Fibroblast of skin of left biceps (primary cell): ENCODE data around the gene NUP85.
A peak's percentile ranks its signal among the peaks of the same experiment; 100 is the strongest.
"Not testable (repeated sequence)": the region's sequence is repeated elsewhere in the genome, so short reads cannot be mapped to it uniquely, and the experiment has no call there.

Source experiments
- DNase-seq, 2 experiments: peaks; one replicate each; pipeline ENCODE4 v3.0.0-alpha.2; 2013; ENCODE audit warnings: low read depth in 2 of 2

The NUP85 gene

GRCh38 chr17:75205037-75205792 lies at the start of gene NUP85:
NUP85 (plus strand) TSS chr17:75205679; CDS start chr17:75205762, 83 bp downstream.
- DNase-seq, result peak; percentile 78 to 80

DNA sequence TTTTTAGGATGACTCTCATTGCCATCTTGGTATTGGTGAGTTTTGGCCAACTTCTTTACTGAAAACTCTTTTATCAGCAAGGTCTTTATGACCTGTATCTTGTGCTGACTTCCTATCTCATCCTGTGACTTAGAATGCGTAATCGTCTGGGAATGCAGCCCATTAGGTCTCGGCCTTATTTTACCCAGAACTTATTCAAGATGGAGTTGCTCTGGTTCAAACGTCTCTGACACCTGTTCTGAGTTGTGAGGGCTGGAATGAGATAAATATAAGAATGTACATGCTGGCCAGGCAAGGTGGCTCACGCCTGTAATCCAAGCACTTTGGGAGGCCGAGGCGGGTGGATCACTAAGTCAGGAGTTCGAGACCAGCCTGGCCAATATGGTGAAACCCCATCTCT lies 47.0 kb upstream of the NUP85 start:
- DNase-seq, result not testable (repeated sequence)

DNA sequence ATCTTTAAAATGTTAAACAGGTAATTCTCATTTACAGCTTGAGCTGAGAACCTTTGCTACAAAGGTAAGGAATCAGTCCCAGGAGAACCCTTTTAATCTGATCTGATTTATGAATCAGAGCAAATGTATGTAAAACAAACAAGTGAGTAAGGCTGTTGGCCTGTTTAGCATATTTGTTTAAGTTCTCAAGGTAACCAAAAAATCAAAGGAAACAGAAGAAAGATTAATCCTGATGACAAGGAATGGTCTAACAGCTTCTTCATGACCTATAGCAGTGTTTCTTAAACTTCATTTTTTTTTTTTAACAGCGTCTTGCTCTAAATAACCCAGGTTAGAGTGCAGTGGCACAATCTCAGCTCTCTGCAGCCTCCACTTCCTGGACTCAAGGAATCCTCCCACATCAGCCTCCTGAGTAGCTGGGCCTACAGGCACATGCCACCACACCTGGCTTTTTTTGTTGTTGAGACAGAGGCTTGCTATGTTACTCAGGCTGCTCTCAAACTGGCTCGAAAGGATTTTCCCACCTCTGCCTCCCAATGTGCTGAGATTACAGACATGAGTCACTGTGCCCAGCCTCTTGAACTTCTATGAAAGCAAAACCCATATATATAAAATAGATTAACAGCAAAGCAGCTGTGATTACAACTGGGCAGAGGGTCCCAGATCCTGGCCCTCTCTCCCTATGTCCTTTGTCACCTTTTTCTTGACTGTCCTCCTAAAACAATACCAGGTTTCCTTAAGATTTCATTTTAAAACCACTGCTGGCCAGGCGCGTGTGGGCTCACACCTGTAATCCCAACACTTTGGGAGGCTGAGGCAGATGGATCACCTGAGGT lies 46.1 kb upstream of the NUP85 start:
- no peak for DNase-seq

DNA sequence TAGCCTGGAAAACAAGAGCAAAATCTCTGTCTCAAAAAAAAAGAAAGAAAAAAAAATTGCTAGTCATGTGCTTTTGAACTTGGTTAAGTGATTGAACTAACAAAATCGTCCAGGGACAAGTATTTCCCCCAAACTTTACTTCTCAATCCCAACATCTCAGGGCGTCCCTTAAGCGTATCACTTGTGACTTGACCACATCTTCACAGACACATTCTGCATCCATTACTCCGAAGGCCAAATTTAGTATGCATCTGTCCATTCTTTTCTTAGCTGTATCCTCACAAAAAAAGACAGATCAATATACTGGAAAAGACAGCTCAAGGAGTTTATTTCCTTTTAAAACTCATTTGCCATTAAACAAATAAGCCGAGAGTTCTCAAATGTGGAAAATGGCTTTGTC lies 45.3 kb upstream of the NUP85 start:
- no peak for DNase-seq

DNA sequence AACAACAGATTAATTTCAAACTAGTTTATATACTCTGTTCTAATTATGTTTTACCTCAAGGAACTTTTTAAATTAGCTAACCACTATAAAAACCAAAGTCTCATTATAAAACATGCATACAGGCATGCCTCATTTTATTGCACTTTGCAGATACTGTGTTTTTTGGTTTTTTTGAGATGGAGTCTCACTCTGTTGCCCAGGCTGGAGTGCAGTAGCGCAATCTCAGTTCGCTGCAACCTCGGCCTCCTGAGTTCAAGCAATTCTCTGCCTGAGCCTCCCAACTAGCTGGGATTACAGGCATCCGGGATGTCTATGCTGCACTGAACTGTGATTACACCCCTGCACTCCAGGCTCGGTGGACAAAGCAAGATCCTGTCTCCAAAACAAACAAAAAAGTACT lies 42.4 kb upstream of the NUP85 start:
- no peak for DNase-seq

DNA sequence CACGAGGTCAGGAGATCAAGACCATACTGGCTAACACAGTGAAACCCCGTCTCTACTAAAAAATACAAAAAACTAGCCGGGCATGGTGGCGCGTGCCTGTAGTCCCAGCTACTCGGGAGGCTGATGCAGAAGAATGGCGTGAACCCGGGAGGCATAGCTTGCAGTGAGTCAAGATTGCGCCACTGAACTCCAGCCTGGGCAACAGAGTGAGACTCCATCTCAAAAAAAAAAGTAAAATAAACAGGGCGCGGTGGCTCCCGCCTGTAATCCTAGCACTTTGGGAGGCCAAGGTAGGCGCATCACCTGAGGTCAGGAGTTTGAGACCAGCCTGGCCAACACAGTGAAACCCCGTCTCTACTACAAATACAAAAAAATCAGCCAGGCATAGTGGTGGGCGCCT lies 40.9 kb upstream of the NUP85 start:
- not testable (repeated sequence) for DNase-seq

GRCh38 chr17:75168998-75169397 lies 36.5 kb upstream of the NUP85 start:
- no peak for DNase-seq

- no peak for DNase-seq
Observed at GRCh38 chr17:75173526-75173925, 32.0 kb upstream of the NUP85 start.

- no peak for DNase-seq
Observed at GRCh38 chr17:75174996-75175395, 30.5 kb upstream of the NUP85 start.

DNA sequence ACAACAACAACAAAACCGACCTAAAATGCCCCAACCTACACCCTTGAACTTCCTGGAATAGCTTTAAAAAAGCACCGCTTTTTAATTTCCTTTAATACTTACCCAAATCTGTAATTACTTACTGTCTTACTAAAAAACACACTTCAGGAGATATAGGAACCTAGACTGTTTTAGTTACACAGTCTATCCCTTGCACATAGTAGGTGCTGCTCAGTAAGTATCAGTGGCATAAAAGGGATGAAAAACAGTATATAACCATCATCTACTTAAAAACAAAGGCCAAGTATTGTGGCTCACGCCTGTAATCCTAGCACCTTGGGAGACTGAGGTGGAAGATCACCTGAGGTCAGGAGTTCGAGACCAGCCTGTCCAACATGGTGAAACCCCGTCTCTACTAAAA lies 28.9 kb upstream of the NUP85 start:
- no peak for DNase-seq

DNA sequence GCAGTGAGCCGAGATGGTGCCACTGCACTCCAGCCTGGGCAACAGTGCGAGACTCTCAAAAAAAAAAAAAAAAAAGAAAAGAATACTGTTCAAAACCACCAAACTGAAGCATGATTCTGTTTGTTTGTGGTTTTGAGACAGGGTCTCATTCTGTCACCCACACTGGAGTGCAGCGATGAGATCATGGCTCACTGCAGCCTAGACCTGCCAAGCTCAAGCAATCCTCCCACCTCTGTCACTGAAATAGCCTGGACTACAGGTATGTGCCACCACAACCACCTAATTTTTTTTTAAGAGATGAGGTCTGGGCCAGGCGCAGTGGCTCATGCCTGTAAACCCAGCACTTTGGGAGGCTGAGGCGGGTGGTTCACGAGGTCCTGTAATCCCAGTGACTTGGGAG lies 27.0 kb upstream of the NUP85 start:
- no peak for DNase-seq

GRCh38 chr17:75181110-75181509 lies 24.4 kb upstream of the NUP85 start:
- DNase-seq, result no peak

- DNase-seq, result no peak
Observed at GRCh38 chr17:75181608-75182318, 23.7 kb upstream of the NUP85 start.

DNA sequence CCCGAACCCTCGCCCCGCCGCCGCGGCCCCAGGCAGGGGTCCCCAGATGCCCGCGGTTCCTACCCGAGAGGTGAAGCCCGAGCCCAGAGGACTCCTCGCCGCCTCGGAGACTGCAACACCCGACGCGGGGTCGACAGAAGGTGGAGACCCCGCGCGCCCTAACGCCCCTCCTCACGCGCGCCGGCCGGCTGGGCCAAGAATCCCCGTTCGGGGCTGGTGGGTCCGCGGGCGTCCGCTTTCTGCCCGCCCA lies 23.2 kb upstream of the NUP85 start:
- DNase-seq, result no peak

DNA sequence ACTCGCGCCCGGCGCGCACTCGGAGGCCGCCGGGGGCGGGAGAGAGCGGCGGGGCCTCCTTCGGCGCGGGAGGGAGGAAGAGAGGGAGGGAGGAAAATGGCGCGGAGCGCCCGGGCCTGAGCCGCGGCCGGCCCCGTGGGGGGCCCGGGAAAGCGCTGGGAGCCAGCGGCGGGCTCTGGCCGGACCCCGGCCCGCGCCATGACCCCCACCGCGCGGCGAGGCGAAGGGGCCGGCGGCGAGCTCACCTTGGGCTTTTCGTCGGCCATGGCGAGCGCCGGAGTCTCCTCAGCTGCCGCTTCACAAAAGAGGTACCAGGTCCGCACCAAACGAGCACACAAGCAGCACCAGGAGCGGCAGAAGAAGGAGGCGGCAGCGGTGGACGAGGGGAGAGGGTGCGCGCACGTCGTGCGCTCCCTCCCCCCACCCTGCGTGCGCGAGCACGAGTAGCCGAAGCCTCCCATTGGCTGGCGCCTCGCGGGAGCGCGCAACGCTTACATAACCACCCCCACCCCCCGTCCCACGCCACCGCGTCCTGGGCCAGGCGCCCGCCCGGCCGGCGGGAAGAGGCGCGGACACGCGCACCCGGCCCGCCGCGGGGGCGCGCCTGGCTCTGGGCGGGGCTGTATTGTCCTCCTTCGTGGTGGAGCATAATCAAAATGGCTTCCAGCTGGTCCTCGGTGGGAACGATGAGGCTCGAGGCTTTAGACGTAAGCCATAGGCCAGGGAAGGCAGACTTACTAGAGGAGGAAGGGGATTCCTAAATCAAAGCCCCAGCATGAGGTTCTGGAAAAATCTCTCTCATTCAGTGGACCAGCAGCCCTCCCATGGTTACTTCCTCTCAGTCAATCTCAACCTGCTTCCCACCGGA lies 22.7 kb upstream of the NUP85 start, which contains the start of gene SUMO2:
SUMO2 (minus strand) TSS at position 391 of the 868 bp plus-strand sequence; CDS start at position 266, 125 bp downstream.
- peak; percentile 90 to 91 for DNase-seq

- DNase-seq, result no peak
Observed at GRCh38 chr17:75183999-75184884, 21.2 kb upstream of the NUP85 start.

DNA sequence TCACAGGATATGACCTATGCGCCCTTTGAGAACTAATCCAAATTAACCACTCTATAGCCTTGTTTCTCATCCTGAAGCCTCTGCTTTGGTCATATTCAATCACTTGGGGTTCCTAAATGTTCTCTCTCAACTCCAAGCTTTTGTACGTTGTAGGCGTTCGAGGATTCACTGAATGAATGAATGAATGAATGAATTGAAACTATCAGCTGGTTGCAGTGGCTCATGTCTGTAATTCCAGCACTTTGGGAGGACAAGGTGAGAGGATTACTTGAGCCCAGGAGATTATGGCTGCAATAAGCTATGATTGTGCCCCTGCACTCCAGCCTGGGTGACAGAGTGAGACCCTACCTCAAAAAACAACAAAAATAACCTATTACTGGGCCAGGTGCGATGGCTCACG lies 16.9 kb upstream of the NUP85 start:
- no peak for DNase-seq

DNA sequence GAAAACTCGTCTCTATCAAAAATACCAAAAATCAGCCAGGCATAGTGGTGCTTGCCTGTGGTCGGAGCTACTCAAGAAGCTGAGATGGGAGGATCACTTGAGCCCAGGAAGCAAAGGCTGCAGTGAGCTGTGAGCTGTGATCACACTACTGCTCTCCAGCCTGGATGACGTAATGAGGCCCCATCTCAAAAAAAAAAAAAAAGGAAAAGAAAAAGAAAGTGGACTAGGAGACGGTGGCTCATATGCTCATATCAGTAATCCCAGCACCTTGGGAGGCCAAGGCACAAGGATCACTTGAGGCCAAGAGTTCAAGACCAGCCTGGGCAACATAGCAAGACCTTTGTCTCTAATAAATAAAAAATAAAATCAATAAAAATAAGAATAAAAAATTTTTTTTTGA lies 13.9 kb upstream of the NUP85 start:
- DNase-seq, result no peak

DNA sequence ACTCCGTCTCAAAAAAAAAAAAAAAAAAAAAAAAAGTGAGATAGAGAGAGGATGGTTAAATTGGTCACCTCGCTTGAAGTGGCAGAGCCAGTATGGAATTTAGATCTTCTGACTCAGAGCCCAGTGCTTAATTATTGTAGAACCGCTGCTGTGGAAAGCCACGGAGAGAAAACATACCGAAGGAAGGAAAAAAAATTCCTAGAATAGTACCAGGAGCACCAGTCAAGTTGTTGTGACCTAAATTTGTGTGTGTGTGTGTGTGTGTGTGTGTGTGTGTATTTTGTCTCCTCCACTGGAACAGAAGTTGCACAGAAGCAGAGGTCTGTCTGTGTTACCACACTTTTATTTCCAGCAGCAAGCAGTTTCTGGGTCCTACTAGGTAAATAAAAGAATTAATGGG lies 10.6 kb upstream of the NUP85 start:
- DNase-seq, result no peak

DNA sequence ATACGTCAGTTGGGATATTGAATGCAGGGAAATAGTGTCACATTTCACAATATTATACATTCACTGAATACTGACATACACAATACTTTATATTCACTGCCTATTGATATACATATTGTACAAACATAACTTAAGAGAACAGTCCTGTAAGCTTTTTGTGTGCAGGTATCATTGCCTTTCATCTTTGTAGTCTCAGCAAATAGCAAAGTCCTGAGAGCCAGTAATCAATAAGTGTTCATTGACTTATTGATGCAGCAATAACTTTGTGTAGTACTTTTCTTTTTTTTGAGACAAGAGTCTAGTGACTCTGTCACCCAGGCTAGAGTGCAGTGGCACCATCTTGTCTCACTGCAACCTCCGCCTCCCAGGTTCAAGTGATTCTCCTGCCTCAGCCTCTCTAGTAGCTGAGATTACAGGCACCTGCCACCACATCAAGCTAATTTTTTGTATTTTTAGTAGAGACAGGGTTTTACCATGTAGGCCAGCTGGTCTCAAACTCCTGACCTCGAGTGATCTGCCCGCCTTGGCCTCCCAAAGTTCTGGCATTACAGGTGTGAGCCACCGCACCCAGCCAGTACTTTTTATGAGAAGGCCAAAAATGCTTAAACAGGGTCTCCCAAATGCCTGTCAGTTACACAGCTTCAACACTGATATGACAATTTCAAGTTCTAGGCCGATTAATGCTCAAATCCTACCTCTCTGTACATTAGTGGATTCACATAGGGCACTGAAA lies 5.4 kb upstream of the NUP85 start:
- no peak for DNase-seq
